ENCODE measurements around the gene FRK. TPM values are rescaled to one million over a fixed set of nuclear protein-coding genes. Genes with fewer than 3 reads are reported as not detected.
"Not testable (repeated sequence)": the region's sequence is repeated elsewhere in the genome, so short reads cannot be mapped to it uniquely, and the experiment has no call there.

The FRK gene
- polyA plus RNA-seq, 2 donors: 1.3 to 1.8 TPM

GRCh38 chr6:115972679-115973078 lies 88.0 kb downstream of the FRK start:
- H3K9me3 ChIP-seq (ENCODE audit: control insufficient read depth in 2 of 2, insufficient read depth in 1 of 2, low read depth in 1 of 2, low read length in 1 of 2): no peaks in the 10 kb centered on the region
- no peaks in the 10 kb centered on the region for H3K4me1 ChIP-seq (ENCODE audit: control insufficient read depth in 2 of 2, insufficient read depth in 2 of 2, low read length in 1 of 2)
- no peaks in the 10 kb centered on the region for H3K36me3 ChIP-seq (ENCODE audit: control insufficient read depth in 2 of 2, insufficient read depth in 2 of 2, low read length in 1 of 2)
- H3K4me3 ChIP-seq (ENCODE audit: low read depth in 1 of 2, low read length in 2 of 2): no peak overlapping the region
- no peak overlapping the region for H3K27ac ChIP-seq (ENCODE audit: low read depth in 2 of 2, low read length in 1 of 2)
- H3K27me3 ChIP-seq (ENCODE audit: control insufficient read depth in 1 of 2, insufficient read depth in 2 of 2, low read length in 2 of 2): no peaks in the 10 kb centered on the region
- WGBS, 2 donors: 88 to 90% methylated on average over 2 of the region's 2 CpGs

- no peaks in the 10 kb centered on the region for H3K36me3 ChIP-seq (ENCODE audit: control insufficient read depth in 2 of 2, insufficient read depth in 2 of 2, low read length in 1 of 2)
- H3K4me1 ChIP-seq (ENCODE audit: control insufficient read depth in 2 of 2, insufficient read depth in 2 of 2, low read length in 1 of 2): no peaks in the 10 kb centered on the region
- no peak overlapping the region for H3K27ac ChIP-seq (ENCODE audit: low read depth in 2 of 2, low read length in 1 of 2)
- 89 to 98% methylated on average over 2 of the region's 2 CpGs for WGBS, 2 donors
- H3K27me3 ChIP-seq (ENCODE audit: control insufficient read depth in 1 of 2, insufficient read depth in 2 of 2, low read length in 2 of 2): no peaks in the 10 kb centered on the region
- H3K9me3 ChIP-seq (ENCODE audit: control insufficient read depth in 2 of 2, insufficient read depth in 1 of 2, low read depth in 1 of 2, low read length in 1 of 2): no peaks in the 10 kb centered on the region
- no peak overlapping the region for H3K4me3 ChIP-seq (ENCODE audit: low read depth in 1 of 2, low read length in 2 of 2)
Measured at GRCh38 chr6:115971785-115972184, 88.9 kb downstream of the FRK start.

- no peak overlapping the region for H3K27ac ChIP-seq (ENCODE audit: low read depth in 2 of 2, low read length in 1 of 2)
- no peak overlapping the region for H3K4me3 ChIP-seq (ENCODE audit: low read depth in 1 of 2, low read length in 2 of 2)
- H3K4me1 ChIP-seq (ENCODE audit: control insufficient read depth in 2 of 2, insufficient read depth in 2 of 2, low read length in 1 of 2): no peaks in the 10 kb centered on the region
- H3K36me3 ChIP-seq (ENCODE audit: control insufficient read depth in 2 of 2, insufficient read depth in 2 of 2, low read length in 1 of 2): no peaks in the 10 kb centered on the region
- no peaks in the 10 kb centered on the region for H3K27me3 ChIP-seq (ENCODE audit: control insufficient read depth in 1 of 2, insufficient read depth in 2 of 2, low read length in 2 of 2)
- no peaks in the 10 kb centered on the region for H3K9me3 ChIP-seq (ENCODE audit: control insufficient read depth in 2 of 2, insufficient read depth in 1 of 2, low read depth in 1 of 2, low read length in 1 of 2)
Measured at GRCh38 chr6:115969930-115970273, 90.8 kb downstream of the FRK start.

GRCh38 chr6:115969207-115969929 lies 91.3 kb downstream of the FRK start:
- Histone ChIP-seq H3K36me3 (ENCODE audit: control insufficient read depth in 2 of 2, insufficient read depth in 2 of 2, low read length in 1 of 2) (no peaks in the 10 kb centered on the region), H3K9me3 (ENCODE audit: control insufficient read depth in 2 of 2, insufficient read depth in 1 of 2, low read depth in 1 of 2, low read length in 1 of 2) (no peaks in the 10 kb centered on the region), H3K27ac (ENCODE audit: low read depth in 2 of 2, low read length in 1 of 2) (no peak overlapping the region), H3K4me3 (ENCODE audit: low read depth in 1 of 2, low read length in 2 of 2) (no peak overlapping the region), H3K27me3 (ENCODE audit: control insufficient read depth in 1 of 2, insufficient read depth in 2 of 2, low read length in 2 of 2) (no peaks in the 10 kb centered on the region), H3K4me1 (ENCODE audit: control insufficient read depth in 2 of 2, insufficient read depth in 2 of 2, low read length in 1 of 2) (no peaks in the 10 kb centered on the region)
- 83% methylated on average over 7 of the region's 7 CpGs for WGBS, 2 donors

GRCh38 chr6:115960286-115960685 lies 100.4 kb downstream of the FRK start:
- 81 to 97% methylated on average over 5 to 16 of the region's 17 CpGs for WGBS, 2 donors

GRCh38 chr6:115958958-115959357 lies 101.7 kb downstream of the FRK start:
- Histone ChIP-seq H3K4me3 (ENCODE audit: low read depth in 1 of 2, low read length in 2 of 2) (no peak overlapping the region), H3K27me3 (ENCODE audit: control insufficient read depth in 1 of 2, insufficient read depth in 2 of 2, low read length in 2 of 2) (no peaks in the 10 kb centered on the region), H3K9me3 (ENCODE audit: control insufficient read depth in 2 of 2, insufficient read depth in 1 of 2, low read depth in 1 of 2, low read length in 1 of 2) (no peaks in the 10 kb centered on the region), H3K36me3 (ENCODE audit: control insufficient read depth in 2 of 2, insufficient read depth in 2 of 2, low read length in 1 of 2) (no peaks in the 10 kb centered on the region), H3K27ac (ENCODE audit: low read depth in 2 of 2, low read length in 1 of 2) (no peak overlapping the region), H3K4me1 (ENCODE audit: control insufficient read depth in 2 of 2, insufficient read depth in 2 of 2, low read length in 1 of 2) (no peaks in the 10 kb centered on the region)
- WGBS, 2 donors: 80 to 90% methylated on average over 3 of the region's 3 CpGs

More at GRCh38 chr6:115960286-115960685, 100.4 kb downstream of the FRK start:
- H3K4me3 ChIP-seq (ENCODE audit: low read depth in 1 of 2, low read length in 2 of 2); H3K27ac ChIP-seq (ENCODE audit: low read depth in 2 of 2, low read length in 1 of 2); H3K4me1 ChIP-seq (ENCODE audit: control insufficient read depth in 2 of 2, insufficient read depth in 2 of 2, low read length in 1 of 2); H3K27me3 ChIP-seq (ENCODE audit: control insufficient read depth in 1 of 2, insufficient read depth in 2 of 2, low read length in 2 of 2); H3K9me3 ChIP-seq (ENCODE audit: control insufficient read depth in 2 of 2, insufficient read depth in 1 of 2, low read depth in 1 of 2, low read length in 1 of 2); H3K36me3 ChIP-seq (ENCODE audit: control insufficient read depth in 2 of 2, insufficient read depth in 2 of 2, low read length in 1 of 2): not testable (repeated sequence)

- Histone ChIP-seq H3K4me1 (ENCODE audit: control insufficient read depth in 2 of 2, insufficient read depth in 2 of 2, low read length in 1 of 2) (no peaks in the 10 kb centered on the region), H3K36me3 (ENCODE audit: control insufficient read depth in 2 of 2, insufficient read depth in 2 of 2, low read length in 1 of 2) (no peaks in the 10 kb centered on the region), H3K4me3 (ENCODE audit: low read depth in 1 of 2, low read length in 2 of 2) (no peak overlapping the region), H3K27me3 (ENCODE audit: control insufficient read depth in 1 of 2, insufficient read depth in 2 of 2, low read length in 2 of 2) (no peaks in the 10 kb centered on the region), H3K27ac (ENCODE audit: low read depth in 2 of 2, low read length in 1 of 2) (no peak overlapping the region), H3K9me3 (ENCODE audit: control insufficient read depth in 2 of 2, insufficient read depth in 1 of 2, low read depth in 1 of 2, low read length in 1 of 2) (no peaks in the 10 kb centered on the region)
- WGBS, 2 donors: 56 to 77% methylated on average over 2 of the region's 2 CpGs
Measured at GRCh38 chr6:115954740-115955139, 106.0 kb downstream of the FRK start.

GRCh38 chr6:115948751-115949150 lies 111.9 kb downstream of the FRK start:
- H3K4me1 ChIP-seq (ENCODE audit: control insufficient read depth in 2 of 2, insufficient read depth in 2 of 2, low read length in 1 of 2): no peaks in the 10 kb centered on the region
- no peak overlapping the region for H3K27ac ChIP-seq (ENCODE audit: low read depth in 2 of 2, low read length in 1 of 2)
- no peaks in the 10 kb centered on the region for H3K9me3 ChIP-seq (ENCODE audit: control insufficient read depth in 2 of 2, insufficient read depth in 1 of 2, low read depth in 1 of 2, low read length in 1 of 2)
- no peak overlapping the region for H3K4me3 ChIP-seq (ENCODE audit: low read depth in 1 of 2, low read length in 2 of 2)
- H3K27me3 ChIP-seq (ENCODE audit: control insufficient read depth in 1 of 2, insufficient read depth in 2 of 2, low read length in 2 of 2): no peaks in the 10 kb centered on the region
- no peaks in the 10 kb centered on the region for H3K36me3 ChIP-seq (ENCODE audit: control insufficient read depth in 2 of 2, insufficient read depth in 2 of 2, low read length in 1 of 2)

GRCh38 chr6:115947966-115948541 lies 112.6 kb downstream of the FRK start:
- Histone ChIP-seq H3K27me3 (ENCODE audit: control insufficient read depth in 1 of 2, insufficient read depth in 2 of 2, low read length in 2 of 2) (no peaks in the 10 kb centered on the region), H3K9me3 (ENCODE audit: control insufficient read depth in 2 of 2, insufficient read depth in 1 of 2, low read depth in 1 of 2, low read length in 1 of 2) (no peaks in the 10 kb centered on the region), H3K27ac (ENCODE audit: low read depth in 2 of 2, low read length in 1 of 2) (no peak overlapping the region), H3K4me1 (ENCODE audit: control insufficient read depth in 2 of 2, insufficient read depth in 2 of 2, low read length in 1 of 2) (no peaks in the 10 kb centered on the region), H3K4me3 (ENCODE audit: low read depth in 1 of 2, low read length in 2 of 2) (no peak overlapping the region), H3K36me3 (ENCODE audit: control insufficient read depth in 2 of 2, insufficient read depth in 2 of 2, low read length in 1 of 2) (no peaks in the 10 kb centered on the region)
- 84 to 88% methylated on average over 2 of the region's 2 CpGs for WGBS, 2 donors

GRCh38 chr6:115945812-115946211 lies 114.9 kb downstream of the FRK start:
- H3K4me3 ChIP-seq (ENCODE audit: low read depth in 1 of 2, low read length in 2 of 2): no peak overlapping the region
- 81 to 82% methylated on average over 1 of the region's 1 CpG for WGBS, 2 donors
- H3K27ac ChIP-seq (ENCODE audit: low read depth in 2 of 2, low read length in 1 of 2): no peak overlapping the region
- no peaks in the 10 kb centered on the region for H3K36me3 ChIP-seq (ENCODE audit: control insufficient read depth in 2 of 2, insufficient read depth in 2 of 2, low read length in 1 of 2)
- no peaks in the 10 kb centered on the region for H3K9me3 ChIP-seq (ENCODE audit: control insufficient read depth in 2 of 2, insufficient read depth in 1 of 2, low read depth in 1 of 2, low read length in 1 of 2)
- no peaks in the 10 kb centered on the region for H3K4me1 ChIP-seq (ENCODE audit: control insufficient read depth in 2 of 2, insufficient read depth in 2 of 2, low read length in 1 of 2)
- H3K27me3 ChIP-seq (ENCODE audit: control insufficient read depth in 1 of 2, insufficient read depth in 2 of 2, low read length in 2 of 2): no peaks in the 10 kb centered on the region

Measured in esophagus (tissue), 2 donors.